Keratinocyte (primary cell): ENCODE results near the gene KDM1B. TPM values are rescaled to one million over a fixed set of nuclear protein-coding genes. Genes with fewer than 3 reads are reported as not detected.

Experiments used
- DNase-seq: peaks from one replicate; pipeline ENCODE4 v3.0.0-alpha.2; 2011; ENCODE audit warnings: low read depth, missing footprints, low spot score
- FAIRE-seq: peaks from 2 replicates; lab custom pipeline; 2011; peaks lifted over from hg19 to GRCh38; lab: Jason Lieb, UNC
- H2AFZ ChIP-seq: 2 replicates; pipeline ENCODE4 v1.6.0; 2012; ENCODE audit warnings: low read length, control low read depth, inconsistent platforms; ENCODE audit not compliant: control insufficient read depth
- H3K27ac ChIP-seq: 2 replicates; pipeline ENCODE4 v1.5.1; 2011; ENCODE audit warnings: low read length; ENCODE audit not compliant: control insufficient read depth, insufficient read depth
- H3K27me3 ChIP-seq: 3 replicates; pipeline ENCODE4 v1.6.0; 2011; ENCODE audit warnings: low read length; ENCODE audit not compliant: control insufficient read depth, insufficient read depth; ENCODE audit errors: extremely low read depth
- H3K36me3 ChIP-seq, 2 experiments: 2 replicates in 1 of 2; 3 replicates in 1 of 2; pipeline ENCODE4 v1.5.1; 2011; ENCODE audit warnings: low read length in 2 of 2, mild to moderate bottlenecking in 1 of 2; ENCODE audit not compliant: control insufficient read depth in 2 of 2, insufficient read depth in 2 of 2; ENCODE audit errors: extremely low read depth in 1 of 2
- H3K4me1 ChIP-seq: 3 replicates; pipeline ENCODE4 v1.5.1; 2011; ENCODE audit warnings: low read length; ENCODE audit not compliant: control insufficient read depth, insufficient read depth; ENCODE audit errors: extremely low read depth
- H3K4me2 ChIP-seq: 3 replicates; pipeline ENCODE4 v1.6.0; 2011; ENCODE audit warnings: low read depth, low read length; ENCODE audit not compliant: control insufficient read depth, insufficient read depth; ENCODE audit errors: extremely low read depth
- H3K4me3 ChIP-seq, 3 experiments: fragments of 200-600 bp in 1 of 3; sonication (generic) in 1 of 3; 2 replicates in 2 of 3; 3 replicates in 1 of 3; pipeline ENCODE4 v1.5.1; 2011 to 2016; ENCODE audit warnings: low read length in 3 of 3, mild to moderate bottlenecking in 3 of 3, control low read depth in 2 of 3, inconsistent platforms in 1 of 3, low read depth in 1 of 3, mixed read lengths in 1 of 3, mixed run types in 1 of 3, moderate library complexity in 1 of 3; ENCODE audit not compliant: control insufficient read depth in 2 of 3, insufficient read depth in 2 of 3; ENCODE audit errors: extremely low read depth in 1 of 3
- H3K79me2 ChIP-seq: 2 replicates; pipeline ENCODE4 v1.6.0; 2012; ENCODE audit warnings: low read length; ENCODE audit not compliant: control insufficient read depth, insufficient read depth
- H3K9ac ChIP-seq: 3 replicates; pipeline ENCODE4 v1.6.0; 2011; ENCODE audit warnings: low read length; ENCODE audit not compliant: control insufficient read depth, insufficient read depth; ENCODE audit errors: extremely low read depth
- H3K9me1 ChIP-seq: 3 replicates; pipeline ENCODE4 v1.6.0; 2011; ENCODE audit warnings: low read length; ENCODE audit not compliant: control insufficient read depth, insufficient read depth; ENCODE audit errors: extremely low read depth
- H3K9me3 ChIP-seq: 2 replicates; pipeline ENCODE4 v1.5.1; 2012; ENCODE audit warnings: low read depth, low read length; ENCODE audit not compliant: control insufficient read depth
- H4K20me1 ChIP-seq: 3 replicates; pipeline ENCODE4 v1.6.0; 2011; ENCODE audit warnings: low read length; ENCODE audit not compliant: control insufficient read depth, insufficient read depth; ENCODE audit errors: extremely low read depth
- CTCF ChIP-seq, 3 experiments: IDR thresholded peaks in 1 of 3; conservative IDR thresholded peaks in 1 of 3; optimal IDR thresholded peaks in 1 of 3; 2 replicates in 2 of 3; 3 replicates in 1 of 3; pipeline versions ENCODE3 to v1.5.1; 2011; ENCODE audit warnings: low read length in 3 of 3, mild to moderate bottlenecking in 3 of 3, moderate library complexity in 2 of 3, control low read depth in 1 of 3, inconsistent platforms in 1 of 3; ENCODE audit not compliant: insufficient read depth in 2 of 3; ENCODE audit errors: extremely low read depth in 1 of 3
- EZH2 ChIP-seq: IDR thresholded peaks from one replicate; pipeline ENCODE4 v1.6.1; 2012; ENCODE audit warnings: inconsistent platforms, mild to moderate bottlenecking, low read length, moderate library complexity
- dilution Hi-C: fragments of 300-500 bp; cut with MboI; formaldehyde crosslinking; loops from one replicate; pipeline ENCODE4 v1.7.0; 2020; ENCODE audit warnings: low sequenced_read_pairs; ENCODE audit not compliant: extremely low pct_ligation_motif_present
- polyA plus RNA-seq, 5 experiments: library from polyadenylated mRNA; depleted of rRNA in 3 of 5; stranded (reverse) in 3 of 5; stranded (forward) in 1 of 5; unstranded in 1 of 5; fragments of >200 nt; gene quantifications; 1 replicate in 1 of 5; 2 replicates in 3 of 5; 3 replicates in 1 of 5; pipeline versions ENCODE4 v1.2.1 to v1.2.3, GENCODE V29; 2011 to 2012; ENCODE audit warnings: missing spikeins in 2 of 5, low read depth in 1 of 5, low replicate concordance in 1 of 5

KDM1B gene
- polyA plus RNA-seq, 1 donor (not counting 4 experiments of a cell fraction or from before 2014, with no cell fraction given), result 32.7 TPM

GRCh38 chr6:18206591-18206990, 51.4 kb downstream of the KDM1B start:
- dilution Hi-C loops, result no loop called here
- no peaks in the 10 kb centered on the region for H3K79me2 ChIP-seq

GRCh38 chr6:18207438-18207837, 52.2 kb downstream of the KDM1B start:
- Histone ChIP-seq H3K36me3 (peaks cover 4 to 28% of the 10 kb centered on the region in 2 experiments), H4K20me1 (no peaks in the 10 kb centered on the region), H3K4me1 (no peaks in the 10 kb centered on the region), H3K4me3 (no peak overlapping the region), H3K27ac (no peak overlapping the region), H3K9me3 (no peaks in the 10 kb centered on the region), H2AFZ (no peak overlapping the region), H3K27me3 (no peaks in the 10 kb centered on the region), H3K79me2 (no peaks in the 10 kb centered on the region), H3K9ac (no peak overlapping the region), H3K4me2 (no peak overlapping the region), H3K9me1 (no peaks in the 10 kb centered on the region)
- DNase-seq (no peak), FAIRE-seq (no peak)
- no peak for TF ChIP-seq EZH2
- no peak for TF ChIP-seq CTCF (optimal IDR thresholded peaks at IDR 0.05 in 1 of 3, IDR thresholded peaks at IDR 0.05 in 1 of 3, conservative IDR thresholded peaks at IDR 0.05 in 1 of 3; ENCODE audit: extremely low read depth in 1 of 3, insufficient read depth in 2 of 3, low read length in 3 of 3)
- dilution Hi-C loops, result no loop called here

More at GRCh38 chr6:18206591-18206990, 51.4 kb downstream of the KDM1B start:
- DNase-seq, result no peak
- peaks cover 0 to 28% of the 10 kb centered on the region in 2 experiments for H3K36me3 ChIP-seq
- TF ChIP-seq CTCF (optimal IDR thresholded peaks at IDR 0.05 in 1 of 3, IDR thresholded peaks at IDR 0.05 in 1 of 3, conservative IDR thresholded peaks at IDR 0.05 in 1 of 3; ENCODE audit: extremely low read depth in 1 of 3, insufficient read depth in 2 of 3, low read length in 3 of 3) (no peak), EZH2 (no peak)
- H2AFZ ChIP-seq, result no peak overlapping the region
- H3K4me3 ChIP-seq, result no peak overlapping the region
- H3K4me2 ChIP-seq, result no peak overlapping the region
- H3K9me1 ChIP-seq, result no peaks in the 10 kb centered on the region
- H3K27me3 ChIP-seq, result no peaks in the 10 kb centered on the region
- no peaks in the 10 kb centered on the region for H3K4me1 ChIP-seq
- no peak for FAIRE-seq
- H4K20me1 ChIP-seq, result no peaks in the 10 kb centered on the region
- no peaks in the 10 kb centered on the region for H3K9me3 ChIP-seq
- H3K27ac ChIP-seq, result no peak overlapping the region
- no peak overlapping the region for H3K9ac ChIP-seq
